Right lobe of liver (tissue), 4 donors: ENCODE results near the gene STK38L.

Experiments
- POLR2A ChIP-seq: fragments of 450-650 bp; IDR thresholded peaks from one replicate; pipeline ENCODE4 v1.6.1; 2017; ENCODE audit warnings: antibody characterized with exemption, mild to moderate bottlenecking
- TF ChIP-seq, protein P1 (sequence below), 4 donors: fragments of 200-600 bp in 3 of 4; fragments of 450-650 bp in 1 of 4; IDR thresholded peaks; one replicate each; pipeline versions ENCODE4 v1.5.1 to v1.8.0; 2016 to 2022; ENCODE audit warnings: antibody characterized with exemption in 4 of 4, mild to moderate bottlenecking in 2 of 4
- donor health status: DM: no; HTN: no; CAD: no.
- donor health status: DM: no; HTN: no; CAD: no.
- donor health status: DM: no; HTN: yes; CAD: no.

DNA sequence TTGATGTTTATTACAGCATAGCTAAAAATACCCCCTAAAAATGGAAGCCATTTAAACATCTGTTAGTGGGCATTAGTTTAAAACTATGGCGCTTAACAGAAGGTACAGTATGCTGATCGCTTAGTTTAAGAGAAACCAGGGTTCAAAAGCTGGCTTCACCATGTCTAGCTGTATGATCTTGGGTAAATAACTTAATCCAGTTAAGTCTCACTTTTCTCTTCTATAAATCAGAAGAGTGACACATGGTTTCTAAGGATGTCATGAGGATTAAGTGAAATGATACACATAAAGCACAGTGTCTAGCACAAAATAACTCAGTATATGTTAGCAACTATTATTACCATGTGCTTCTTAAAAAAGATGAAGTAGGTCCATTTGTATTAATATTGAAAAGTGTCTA lies 38.7 kb downstream of the STK38L start:
- TF ChIP-seq, protein P1, sequence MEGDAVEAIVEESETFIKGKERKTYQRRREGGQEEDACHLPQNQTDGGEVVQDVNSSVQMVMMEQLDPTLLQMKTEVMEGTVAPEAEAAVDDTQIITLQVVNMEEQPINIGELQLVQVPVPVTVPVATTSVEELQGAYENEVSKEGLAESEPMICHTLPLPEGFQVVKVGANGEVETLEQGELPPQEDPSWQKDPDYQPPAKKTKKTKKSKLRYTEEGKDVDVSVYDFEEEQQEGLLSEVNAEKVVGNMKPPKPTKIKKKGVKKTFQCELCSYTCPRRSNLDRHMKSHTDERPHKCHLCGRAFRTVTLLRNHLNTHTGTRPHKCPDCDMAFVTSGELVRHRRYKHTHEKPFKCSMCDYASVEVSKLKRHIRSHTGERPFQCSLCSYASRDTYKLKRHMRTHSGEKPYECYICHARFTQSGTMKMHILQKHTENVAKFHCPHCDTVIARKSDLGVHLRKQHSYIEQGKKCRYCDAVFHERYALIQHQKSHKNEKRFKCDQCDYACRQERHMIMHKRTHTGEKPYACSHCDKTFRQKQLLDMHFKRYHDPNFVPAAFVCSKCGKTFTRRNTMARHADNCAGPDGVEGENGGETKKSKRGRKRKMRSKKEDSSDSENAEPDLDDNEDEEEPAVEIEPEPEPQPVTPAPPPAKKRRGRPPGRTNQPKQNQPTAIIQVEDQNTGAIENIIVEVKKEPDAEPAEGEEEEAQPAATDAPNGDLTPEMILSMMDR (IDR thresholded peaks at IDR 0.05) = no peak
- no peak for TF ChIP-seq POLR2A
